ENCODE data around the gene AKT3. TPM values are rescaled to one million over a fixed set of nuclear protein-coding genes. Genes with fewer than 3 reads are reported as not detected.

The AKT3 gene
- polyA plus RNA-seq, 1 experiment = 34.9 TPM

- H3K9me3 ChIP-seq (ENCODE audit: control insufficient read depth, insufficient read depth, low read length) = no peaks in the 10 kb centered on the region
- DNase-seq (ENCODE audit: low read depth, low spot score) = no peak
- TF ChIP-seq, protein P1, sequence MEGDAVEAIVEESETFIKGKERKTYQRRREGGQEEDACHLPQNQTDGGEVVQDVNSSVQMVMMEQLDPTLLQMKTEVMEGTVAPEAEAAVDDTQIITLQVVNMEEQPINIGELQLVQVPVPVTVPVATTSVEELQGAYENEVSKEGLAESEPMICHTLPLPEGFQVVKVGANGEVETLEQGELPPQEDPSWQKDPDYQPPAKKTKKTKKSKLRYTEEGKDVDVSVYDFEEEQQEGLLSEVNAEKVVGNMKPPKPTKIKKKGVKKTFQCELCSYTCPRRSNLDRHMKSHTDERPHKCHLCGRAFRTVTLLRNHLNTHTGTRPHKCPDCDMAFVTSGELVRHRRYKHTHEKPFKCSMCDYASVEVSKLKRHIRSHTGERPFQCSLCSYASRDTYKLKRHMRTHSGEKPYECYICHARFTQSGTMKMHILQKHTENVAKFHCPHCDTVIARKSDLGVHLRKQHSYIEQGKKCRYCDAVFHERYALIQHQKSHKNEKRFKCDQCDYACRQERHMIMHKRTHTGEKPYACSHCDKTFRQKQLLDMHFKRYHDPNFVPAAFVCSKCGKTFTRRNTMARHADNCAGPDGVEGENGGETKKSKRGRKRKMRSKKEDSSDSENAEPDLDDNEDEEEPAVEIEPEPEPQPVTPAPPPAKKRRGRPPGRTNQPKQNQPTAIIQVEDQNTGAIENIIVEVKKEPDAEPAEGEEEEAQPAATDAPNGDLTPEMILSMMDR (IDR thresholded peaks at IDR 0.05; ENCODE audit: low read depth, low read length) = no peak
- ChIA-PET CTCF (interaction anchor here (0.6 kb wide), 1 partner anchor 506 kb away, joined by 3 read pairs; no protein-coding TSS in a partner anchor), POLR2A (interaction anchor here (1.0 kb wide), 1 partner anchor 216 kb away, joined by 4 read pairs; no protein-coding TSS in a partner anchor)
- no peaks in the 10 kb centered on the region for H3K27me3 ChIP-seq (ENCODE audit: control insufficient read depth, insufficient read depth, low read length)
- H3K27ac ChIP-seq (ENCODE audit: low read depth, low read length) = peak overlapping the region; percentile 41
- peak overlapping the region; percentile 67 for H3K4me3 ChIP-seq (ENCODE audit: low read depth, low read length)
Measured at GRCh38 chr1:243849421-243850201, 432 bp downstream of the AKT3 start.

DNA sequence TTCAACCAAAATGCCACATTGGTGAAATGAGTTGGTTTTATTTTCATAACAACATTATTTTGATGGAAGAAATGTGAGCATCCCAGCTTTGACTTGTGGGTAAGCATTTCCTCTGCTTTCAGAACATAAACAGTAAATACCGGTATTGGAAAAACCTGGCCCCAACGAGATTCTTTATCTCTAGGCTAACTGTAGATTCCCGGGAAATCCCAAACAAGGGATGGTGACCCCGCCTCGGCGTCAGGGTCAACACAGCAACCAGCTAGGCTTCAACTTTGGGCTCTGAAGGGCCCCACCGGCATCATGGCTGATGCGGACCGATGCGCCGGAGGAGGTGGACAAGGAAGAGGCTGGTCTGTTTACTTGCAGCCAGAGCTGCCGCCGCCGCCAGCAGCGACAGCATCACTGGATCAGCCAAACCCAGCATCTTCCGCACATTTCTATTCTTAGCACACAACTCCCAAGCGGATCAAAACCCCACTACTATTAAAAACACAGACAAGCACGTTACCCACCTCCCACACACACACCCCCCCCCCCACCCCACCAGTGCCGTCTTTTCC is 1.1 kb downstream of the AKT3 start:
- Histone ChIP-seq H3K27ac (ENCODE audit: low read depth, low read length) (peak overlapping the region; percentile 41), H3K9me3 (ENCODE audit: control insufficient read depth, insufficient read depth, low read length) (no peaks in the 10 kb centered on the region), H3K4me3 (ENCODE audit: low read depth, low read length) (peak overlapping the region; percentile 67), H3K27me3 (ENCODE audit: control insufficient read depth, insufficient read depth, low read length) (no peaks in the 10 kb centered on the region)
- CTCF ChIA-PET = no interaction called here
- POLR2A ChIA-PET = no interaction called here
- no peak for DNase-seq (ENCODE audit: low read depth, low spot score)
- TF ChIP-seq, protein P1 (IDR thresholded peaks at IDR 0.05; ENCODE audit: low read depth, low read length) = no peak

- ChIA-PET POLR2A (no interaction called here), CTCF (no interaction called here)
- no peaks in the 10 kb centered on the region for H3K27me3 ChIP-seq (ENCODE audit: control insufficient read depth, insufficient read depth, low read length)
- DNase-seq (ENCODE audit: low read depth, low spot score) = no peak
- no peak overlapping the region for H3K27ac ChIP-seq (ENCODE audit: low read depth, low read length)
- peak overlapping the region; percentile 67 for H3K4me3 ChIP-seq (ENCODE audit: low read depth, low read length)
- TF ChIP-seq, protein P1 (IDR thresholded peaks at IDR 0.05; ENCODE audit: low read depth, low read length) = no peak
- no peaks in the 10 kb centered on the region for H3K9me3 ChIP-seq (ENCODE audit: control insufficient read depth, insufficient read depth, low read length)
Measured at GRCh38 chr1:243848165-243848857, 1.7 kb downstream of the AKT3 start.

DNA sequence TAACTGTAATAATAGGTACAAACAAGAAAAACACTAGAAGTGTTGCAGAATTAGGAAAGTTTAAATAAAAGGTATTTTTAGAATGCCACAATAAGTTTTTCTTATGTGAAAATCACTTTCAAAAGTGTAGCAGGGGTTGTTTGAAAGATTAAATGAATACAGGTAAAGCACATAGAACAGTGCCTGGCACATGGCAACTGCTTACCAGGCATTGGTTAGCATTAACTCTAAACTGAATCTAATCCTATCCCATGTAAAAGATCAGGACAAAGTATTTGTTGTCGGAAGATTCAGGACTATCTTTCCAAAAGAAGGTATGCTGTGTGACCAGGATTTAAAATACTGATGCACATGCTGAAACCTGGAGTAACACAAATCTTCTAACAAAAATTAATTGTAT is 3.3 kb downstream of the AKT3 start:
- DNase-seq (ENCODE audit: low read depth, low spot score) = no peak
- H3K4me3 ChIP-seq (ENCODE audit: low read depth, low read length) = no peak overlapping the region
- no peaks in the 10 kb centered on the region for H3K27me3 ChIP-seq (ENCODE audit: control insufficient read depth, insufficient read depth, low read length)
- H3K9me3 ChIP-seq (ENCODE audit: control insufficient read depth, insufficient read depth, low read length) = no peaks in the 10 kb centered on the region
- ChIA-PET CTCF (no interaction called here), POLR2A (no interaction called here)
- H3K27ac ChIP-seq (ENCODE audit: low read depth, low read length) = no peak overlapping the region
- TF ChIP-seq, protein P1 (IDR thresholded peaks at IDR 0.05; ENCODE audit: low read depth, low read length) = no peak
